MCF 10A (cell line): ENCODE data around the gene ZYG11A. TPM values are rescaled to one million over a fixed set of nuclear protein-coding genes. Genes with fewer than 3 reads are reported as not detected.

Source experiments
- BruUV-seq: library from RNA; stranded (reverse); fragments of 400-500 nt; replicated peaks from 2 replicates; lab custom pipeline; 2021; lab: Mats Ljungman, UMichigan
- CTCF ChIA-PET: fragments of 300-600 bp; sonication (Branson Sonifier 250); formaldehyde crosslinking; extraction: SDS; loops from one replicate; lab custom pipeline; 2021; ENCODE audit warnings: antibody characterized with exemption, inconsistent platforms; lab: Yijun Ruan, JAX
- POLR2A ChIA-PET: fragments of 300-600, 350-650 bp; sonication (Branson Sonifier 250); formaldehyde crosslinking; extraction: SDS; loops from one replicate; lab custom pipeline; 2020; ENCODE audit warnings: antibody characterized with exemption, inconsistent platforms; lab: Yijun Ruan, JAX
- DNase-seq: peaks from one replicate; pipeline ENCODE4 v3.0.0-alpha.2; 2018; ENCODE audit not compliant: unreplicated experiment
- H3K27ac Mint-ChIP-seq: one replicate; pipeline ENCODE4 v1.8.0; 2022; ENCODE audit warnings: mild to moderate bottlenecking, low read depth, mixed read lengths; ENCODE audit not compliant: unreplicated experiment
- H3K27me3 Mint-ChIP-seq: one replicate; pipeline ENCODE4 v1.8.0; 2022; ENCODE audit warnings: mixed read lengths; ENCODE audit not compliant: insufficient read depth, unreplicated experiment
- H3K36me3 Mint-ChIP-seq: one replicate; pipeline ENCODE4 v1.8.0; 2022; ENCODE audit warnings: mild to moderate bottlenecking, moderate library complexity, mixed read lengths; ENCODE audit not compliant: insufficient read depth, unreplicated experiment
- H3K4me1 Mint-ChIP-seq: one replicate; pipeline ENCODE4 v1.8.0; 2022; ENCODE audit warnings: mixed read lengths; ENCODE audit not compliant: insufficient read depth, unreplicated experiment
- H3K4me3 Mint-ChIP-seq: one replicate; pipeline ENCODE4 v1.8.0; 2022; ENCODE audit warnings: mild to moderate bottlenecking, moderate library complexity, mixed read lengths; ENCODE audit not compliant: unreplicated experiment
- H3K9me3 Mint-ChIP-seq: one replicate; pipeline ENCODE4 v1.8.0; 2022; ENCODE audit warnings: mixed read lengths; ENCODE audit not compliant: unreplicated experiment
- CTCF ChIP-seq: fragments of 200-600 bp; IDR thresholded peaks from one replicate; pipeline ENCODE4 v1.8.0; 2022; ENCODE audit warnings: antibody characterized with exemption, mild to moderate bottlenecking; ENCODE audit not compliant: unreplicated experiment
- intact Hi-C: fragments of 100-400 bp; cut with micrococcal nuclease; formaldehyde crosslinking; loops from 2 replicates; pipeline ENCODE4 v1.14.1; 2022
- total RNA-seq: library from RNA; stranded (reverse); gene quantifications from 2 replicates; pipeline ENCODE4 v1.2.3, GENCODE V29; 2022

Gene ZYG11A
- total RNA-seq, 1 experiment from 2014 or later, result not detected

GRCh38 chr1:52919051-52919722 is 76.6 kb downstream of the ZYG11A start:
- ChIA-PET POLR2A (interaction anchor here (0.6 to 0.9 kb wide), 2 partner anchors 212 to 216 kb away, joined by 3 read pairs; no protein-coding TSS in a partner anchor), CTCF (interaction anchor here (0.6 to 1.0 kb wide), 2 partner anchors 83 to 277 kb away, joined by 4 to 6 read pairs; no protein-coding TSS in a partner anchor)
- no TSS peak for BruUV-seq
- DNase-seq, result peak; percentile 17
- Mint-ChIP-seq H3K4me1 (peaks cover 17% of the 10 kb centered on the region), H3K36me3 (peaks cover 6% of the 10 kb centered on the region), H3K9me3 (no peaks in the 10 kb centered on the region), H3K27ac (no peak overlapping the region), H3K4me3 (no peak overlapping the region), H3K27me3 (no peaks in the 10 kb centered on the region)
- intact Hi-C loops, result no loop called here
- no peak for TF ChIP-seq CTCF

- CTCF ChIA-PET, result interaction anchor here (0.6 to 1.0 kb wide), 6 partner anchors 9 to 662 kb away, joined by 3 to 4 read pairs (median 4); no protein-coding TSS in a partner anchor
- intact Hi-C loops, result no loop called here
- BruUV-seq, result no TSS peak
Measured at GRCh38 chr1:52919723-52920483, 77.3 kb downstream of the ZYG11A start.

GRCh38 chr1:52920791-52921291 is 78.3 kb downstream of the ZYG11A start:
- Mint-ChIP-seq H3K27ac (peak overlapping the region; percentile 17), H3K36me3 (peaks cover 6% of the 10 kb centered on the region), H3K9me3 (no peaks in the 10 kb centered on the region), H3K4me1 (peaks cover 17% of the 10 kb centered on the region), H3K4me3 (peak overlapping the region; percentile 83), H3K27me3 (no peaks in the 10 kb centered on the region)
- no TSS peak for BruUV-seq
- peak; percentile 33 for DNase-seq
- CTCF ChIA-PET, result interaction anchor here (0.5 to 2.2 kb wide), 11 partner anchors 24 to 663 kb away, joined by 3 to 6 read pairs (median 4); no protein-coding TSS in a partner anchor
- POLR2A ChIA-PET, result interaction anchor here (0.7 to 2.5 kb wide), 7 partner anchors 10 to 222 kb away, joined by 3 to 9 read pairs (median 4); no protein-coding TSS in a partner anchor
- intact Hi-C loops, result loop anchor here (1.0 kb wide), 1 partner anchor 220 kb away; no protein-coding TSS in a partner anchor
- TF ChIP-seq CTCF, result no peak

More at GRCh38 chr1:52919723-52920483, 77.3 kb downstream of the ZYG11A start:
- Mint-ChIP-seq H3K9me3 (no peaks in the 10 kb centered on the region), H3K36me3 (peaks cover 6% of the 10 kb centered on the region), H3K4me1 (peaks cover 17% of the 10 kb centered on the region), H3K4me3 (peak overlapping the region; percentile 83), H3K27ac (peak overlapping the region; percentile 17), H3K27me3 (no peaks in the 10 kb centered on the region)
- POLR2A ChIA-PET, result interaction anchor here (0.7 to 2.5 kb wide), 4 partner anchors 11 to 217 kb away, joined by 3 to 9 read pairs (median 6); no protein-coding TSS in a partner anchor
- no peak for DNase-seq
- TF ChIP-seq CTCF, result no peak
